ENCODE results near the gene PTGER3.

Gene PTGER3

GRCh38 chr1:71072273-71072672 lies 24.7 kb upstream of the PTGER3 start:
- no peaks in the 10 kb centered on the region for H3K9me3 Mint-ChIP-seq
- H3K4me3 Mint-ChIP-seq: no peak overlapping the region
- H3K36me3 Mint-ChIP-seq (ENCODE audit: low read depth): peaks cover 57% of the 10 kb centered on the region
- no peak for DNase-seq
- no peaks in the 10 kb centered on the region for H3K27me3 Mint-ChIP-seq
- H3K27ac Mint-ChIP-seq: peak overlapping the region; percentile 38
- peaks cover 23% of the 10 kb centered on the region for H3K4me1 Mint-ChIP-seq
- no peak for ATAC-seq

GRCh38 chr1:71071720-71072119 lies 24.1 kb upstream of the PTGER3 start:
- peaks cover 23% of the 10 kb centered on the region for H3K4me1 Mint-ChIP-seq
- peaks cover 59% of the 10 kb centered on the region for H3K36me3 Mint-ChIP-seq (ENCODE audit: low read depth)
- no peak overlapping the region for H3K4me3 Mint-ChIP-seq

GRCh38 chr1:71068325-71069240 lies 21.0 kb upstream of the PTGER3 start:
- Mint-ChIP-seq H3K36me3 (ENCODE audit: low read depth) (peaks cover 51% of the 10 kb centered on the region), H3K27ac (no peak overlapping the region), H3K27me3 (no peaks in the 10 kb centered on the region), H3K9me3 (no peaks in the 10 kb centered on the region), H3K4me3 (no peak overlapping the region), H3K4me1 (peaks cover 4% of the 10 kb centered on the region)
- DNase-seq (no peak), ATAC-seq (no peak)

More at GRCh38 chr1:71071720-71072119, 24.1 kb upstream of the PTGER3 start:
- DNase-seq (no peak), ATAC-seq (no peak)
- no peaks in the 10 kb centered on the region for H3K27me3 Mint-ChIP-seq
- H3K27ac Mint-ChIP-seq: peak overlapping the region; percentile 0
- no peaks in the 10 kb centered on the region for H3K9me3 Mint-ChIP-seq

GRCh38 chr1:71054791-71055190 lies 7.2 kb upstream of the PTGER3 start:
- H3K4me3 Mint-ChIP-seq: no peak overlapping the region
- no peak for DNase-seq
- peaks cover 6% of the 10 kb centered on the region for H3K4me1 Mint-ChIP-seq
- no peak for ATAC-seq
- peaks cover 22% of the 10 kb centered on the region for H3K36me3 Mint-ChIP-seq (ENCODE audit: low read depth)
- H3K27me3 Mint-ChIP-seq: peaks cover 2% of the 10 kb centered on the region
- no peaks in the 10 kb centered on the region for H3K9me3 Mint-ChIP-seq
- H3K27ac Mint-ChIP-seq: no peak overlapping the region

GRCh38 chr1:71054281-71054731 lies 6.7 kb upstream of the PTGER3 start:
- H3K27me3 Mint-ChIP-seq: peaks cover 5% of the 10 kb centered on the region
- H3K4me3 Mint-ChIP-seq: no peak overlapping the region
- no peaks in the 10 kb centered on the region for H3K9me3 Mint-ChIP-seq
- peaks cover 19% of the 10 kb centered on the region for H3K36me3 Mint-ChIP-seq (ENCODE audit: low read depth)
- H3K4me1 Mint-ChIP-seq: peaks cover 6% of the 10 kb centered on the region
- DNase-seq: no peak
- ATAC-seq: no peak
- no peak overlapping the region for H3K27ac Mint-ChIP-seq

- DNase-seq (no peak), ATAC-seq (no peak)
These were observed 6.1 kb upstream of the PTGER3 start for GRCh38 chr1:71053758-71054157.

GRCh38 chr1:71053146-71053545 lies 5.5 kb upstream of the PTGER3 start:
- Mint-ChIP-seq H3K4me1 (peaks cover 7% of the 10 kb centered on the region), H3K36me3 (ENCODE audit: low read depth) (peaks cover 11% of the 10 kb centered on the region), H3K27ac (no peak overlapping the region), H3K27me3 (peaks cover 17% of the 10 kb centered on the region), H3K4me3 (no peak overlapping the region), H3K9me3 (no peaks in the 10 kb centered on the region)
- DNase-seq: no peak
- no peak for ATAC-seq

More at GRCh38 chr1:71053758-71054157, 6.1 kb upstream of the PTGER3 start:
- peaks cover 6% of the 10 kb centered on the region for H3K4me1 Mint-ChIP-seq
- peaks cover 14% of the 10 kb centered on the region for H3K36me3 Mint-ChIP-seq (ENCODE audit: low read depth)
- H3K27ac Mint-ChIP-seq: no peak overlapping the region
- H3K27me3 Mint-ChIP-seq: peaks cover 11% of the 10 kb centered on the region
- no peaks in the 10 kb centered on the region for H3K9me3 Mint-ChIP-seq
- no peak overlapping the region for H3K4me3 Mint-ChIP-seq

GRCh38 chr1:71049951-71050598 lies 2.5 kb upstream of the PTGER3 start:
- Mint-ChIP-seq H3K27me3 (peaks cover 40% of the 10 kb centered on the region), H3K4me1 (peaks cover 21% of the 10 kb centered on the region), H3K36me3 (ENCODE audit: low read depth) (no peaks in the 10 kb centered on the region), H3K9me3 (no peaks in the 10 kb centered on the region), H3K27ac (no peak overlapping the region), H3K4me3 (no peak overlapping the region)
- ATAC-seq (peak; percentile 41), DNase-seq (no peak)

GRCh38 chr1:71046891-71047634 lies 553 bp downstream of the PTGER3 start:
- H3K27ac Mint-ChIP-seq: no peak overlapping the region
- peaks cover 46% of the 10 kb centered on the region for H3K27me3 Mint-ChIP-seq

GRCh38 chr1:71045463-71046028 lies 2.1 kb downstream of the PTGER3 start:
- DNase-seq: no peak
- Mint-ChIP-seq H3K4me1 (peaks cover 16% of the 10 kb centered on the region), H3K27ac (no peak overlapping the region), H3K27me3 (peaks cover 57% of the 10 kb centered on the region), H3K9me3 (no peaks in the 10 kb centered on the region), H3K36me3 (ENCODE audit: low read depth) (no peaks in the 10 kb centered on the region), H3K4me3 (no peak overlapping the region)
- ATAC-seq: no peak

More at GRCh38 chr1:71046891-71047634, 553 bp downstream of the PTGER3 start:
- DNase-seq (peak; percentile 16), ATAC-seq (peak; percentile 35)
- no peaks in the 10 kb centered on the region for H3K36me3 Mint-ChIP-seq (ENCODE audit: low read depth)
- H3K4me3 Mint-ChIP-seq: peak overlapping the region; percentile 67
- H3K4me1 Mint-ChIP-seq: peaks cover 16% of the 10 kb centered on the region
- H3K9me3 Mint-ChIP-seq: no peaks in the 10 kb centered on the region

GRCh38 chr1:71044833-71045232 lies 2.8 kb downstream of the PTGER3 start:
- H3K9me3 Mint-ChIP-seq: no peaks in the 10 kb centered on the region
- no peaks in the 10 kb centered on the region for H3K36me3 Mint-ChIP-seq (ENCODE audit: low read depth)
- no peak for DNase-seq
- peaks cover 16% of the 10 kb centered on the region for H3K4me1 Mint-ChIP-seq
- H3K4me3 Mint-ChIP-seq: no peak overlapping the region
- H3K27me3 Mint-ChIP-seq: peaks cover 59% of the 10 kb centered on the region
- no peak for ATAC-seq
- no peak overlapping the region for H3K27ac Mint-ChIP-seq

- Mint-ChIP-seq H3K9me3 (no peaks in the 10 kb centered on the region), H3K27me3 (peaks cover 51% of the 10 kb centered on the region), H3K36me3 (ENCODE audit: low read depth) (no peaks in the 10 kb centered on the region), H3K4me1 (peaks cover 13% of the 10 kb centered on the region), H3K4me3 (no peak overlapping the region), H3K27ac (no peak overlapping the region)
- ATAC-seq (no peak), DNase-seq (no peak)
These were observed 4.6 kb downstream of the PTGER3 start for GRCh38 chr1:71043065-71043464.

GRCh38 chr1:71041806-71042205 lies 5.8 kb downstream of the PTGER3 start:
- ATAC-seq: no peak

GRCh38 chr1:71039661-71040262 lies 7.9 kb downstream of the PTGER3 start:
- Mint-ChIP-seq H3K27me3 (peaks cover 33% of the 10 kb centered on the region), H3K27ac (no peak overlapping the region), H3K4me1 (no peaks in the 10 kb centered on the region), H3K4me3 (no peak overlapping the region), H3K36me3 (ENCODE audit: low read depth) (no peaks in the 10 kb centered on the region), H3K9me3 (no peaks in the 10 kb centered on the region)
- ATAC-seq: no peak
- DNase-seq: no peak

More at GRCh38 chr1:71041806-71042205, 5.8 kb downstream of the PTGER3 start:
- no peak for DNase-seq
- Mint-ChIP-seq H3K9me3 (no peaks in the 10 kb centered on the region), H3K4me3 (no peak overlapping the region), H3K27ac (no peak overlapping the region), H3K36me3 (ENCODE audit: low read depth) (no peaks in the 10 kb centered on the region), H3K4me1 (peaks cover 6% of the 10 kb centered on the region), H3K27me3 (peaks cover 42% of the 10 kb centered on the region)

Measured in activated naive CD8-positive, alpha-beta T cell treated with anti-CD3 and anti-CD28 coated beads, Interleukin-2, amount 50 U/mL, for 24 hours (primary cell).